HCEC 1CT (cell line): ENCODE data around the gene NNAT.
"Not testable (repeated sequence)": the region's sequence is repeated elsewhere in the genome, so short reads cannot be mapped to it uniquely, and the experiment has no call there.

Experiments
- DNase-seq: peaks from one replicate; pipeline ENCODE4 v3.0.0-alpha.2; 2017

The NNAT gene

DNA sequence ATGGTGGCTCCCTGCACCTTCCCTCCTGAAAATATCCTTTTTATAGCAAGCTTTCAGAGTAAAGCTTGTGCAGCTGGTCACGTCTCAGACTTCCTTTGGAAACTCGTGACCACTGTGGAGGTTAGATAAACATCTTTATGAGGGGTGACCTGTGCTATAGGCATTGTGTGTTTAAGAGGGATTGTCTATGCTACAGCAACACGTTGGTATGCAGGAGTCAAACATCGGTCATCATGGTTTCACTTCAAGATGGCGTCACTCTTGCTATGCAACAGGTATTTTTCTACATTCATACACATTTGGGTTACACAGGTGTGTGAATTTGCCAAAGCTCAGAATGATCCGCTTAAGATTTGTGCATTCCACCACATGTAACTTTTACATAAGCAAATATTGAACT is 21.2 kb downstream of the NNAT start:
- no peak for DNase-seq

DNA sequence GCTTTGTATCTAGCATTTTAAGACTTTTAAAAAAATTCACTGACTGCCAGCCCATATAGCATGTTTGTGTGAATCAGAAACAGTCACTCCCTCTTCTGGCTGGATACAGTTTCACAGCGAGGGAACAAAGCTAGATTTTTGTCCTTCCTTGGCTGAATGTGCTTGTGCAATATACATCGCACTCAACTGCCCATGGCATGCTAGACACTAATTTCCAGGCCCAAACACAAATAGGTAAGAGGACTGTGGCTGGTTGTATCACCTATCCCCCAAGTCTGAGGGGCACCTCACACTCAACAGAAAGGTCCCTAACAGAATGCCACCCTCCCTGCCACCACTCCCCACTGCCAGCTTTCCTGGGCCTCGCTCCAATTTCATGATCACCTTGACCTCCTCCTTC is 22.8 kb downstream of the NNAT start:
- DNase-seq, result peak; percentile 49

DNA sequence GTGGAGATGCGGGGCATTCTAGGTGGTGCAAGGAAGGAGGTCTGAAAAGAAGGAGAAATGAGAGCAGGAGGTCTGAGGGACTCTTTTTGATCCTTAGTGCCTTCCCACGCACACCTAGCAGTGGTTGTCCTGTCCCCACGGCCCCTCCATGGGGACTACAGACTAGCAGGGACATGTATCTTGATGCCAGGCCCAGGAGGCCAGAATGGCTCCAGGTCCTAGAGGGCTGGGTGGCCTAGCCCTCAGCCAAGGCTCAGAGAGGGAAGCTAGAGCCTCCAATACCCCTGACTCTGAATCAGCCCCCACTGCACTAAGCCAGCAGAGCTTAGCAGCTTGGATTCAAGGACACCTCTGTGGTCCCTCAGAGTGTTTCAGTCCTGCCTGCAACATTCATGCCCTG is 23.3 kb downstream of the NNAT start:
- no peak for DNase-seq

DNA sequence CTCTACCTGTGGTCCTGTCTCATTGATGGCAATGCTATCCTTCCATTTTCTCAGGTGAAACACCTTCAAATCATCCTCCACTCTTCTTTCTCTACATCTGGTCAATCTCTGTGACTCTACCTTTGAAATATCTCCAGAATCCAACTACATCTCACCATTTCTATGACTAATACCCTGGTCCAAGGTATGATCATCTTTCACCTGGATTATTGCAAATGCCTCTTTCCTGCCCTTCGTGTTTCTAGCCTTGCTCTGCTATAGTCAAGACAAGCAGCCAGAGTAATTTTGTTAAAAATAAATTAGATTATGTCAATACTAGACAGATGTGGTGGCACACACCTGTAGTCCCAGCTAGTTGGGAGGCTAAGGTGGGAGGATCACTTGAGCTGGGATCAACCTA is 24.5 kb downstream of the NNAT start:
- no peak for DNase-seq

DNA sequence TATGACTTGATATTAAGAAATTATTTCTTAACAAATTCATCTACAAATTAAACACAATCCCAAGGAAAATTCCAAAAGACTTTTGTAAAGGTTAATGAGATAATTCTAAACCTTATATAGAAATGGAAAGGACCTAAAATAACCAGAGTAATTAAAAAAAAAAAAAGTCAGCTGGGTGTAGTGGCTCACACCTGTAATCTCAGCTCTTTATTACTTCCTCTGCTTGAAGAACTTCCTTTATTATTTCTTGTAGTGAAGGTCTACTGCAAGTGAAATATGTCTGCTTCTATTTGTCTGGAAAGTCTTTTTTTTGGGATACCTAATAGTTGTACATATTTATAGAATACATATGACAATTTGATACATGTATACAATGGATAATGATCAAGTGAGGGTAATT is 26.9 kb downstream of the NNAT start:
- no peak for DNase-seq

DNA sequence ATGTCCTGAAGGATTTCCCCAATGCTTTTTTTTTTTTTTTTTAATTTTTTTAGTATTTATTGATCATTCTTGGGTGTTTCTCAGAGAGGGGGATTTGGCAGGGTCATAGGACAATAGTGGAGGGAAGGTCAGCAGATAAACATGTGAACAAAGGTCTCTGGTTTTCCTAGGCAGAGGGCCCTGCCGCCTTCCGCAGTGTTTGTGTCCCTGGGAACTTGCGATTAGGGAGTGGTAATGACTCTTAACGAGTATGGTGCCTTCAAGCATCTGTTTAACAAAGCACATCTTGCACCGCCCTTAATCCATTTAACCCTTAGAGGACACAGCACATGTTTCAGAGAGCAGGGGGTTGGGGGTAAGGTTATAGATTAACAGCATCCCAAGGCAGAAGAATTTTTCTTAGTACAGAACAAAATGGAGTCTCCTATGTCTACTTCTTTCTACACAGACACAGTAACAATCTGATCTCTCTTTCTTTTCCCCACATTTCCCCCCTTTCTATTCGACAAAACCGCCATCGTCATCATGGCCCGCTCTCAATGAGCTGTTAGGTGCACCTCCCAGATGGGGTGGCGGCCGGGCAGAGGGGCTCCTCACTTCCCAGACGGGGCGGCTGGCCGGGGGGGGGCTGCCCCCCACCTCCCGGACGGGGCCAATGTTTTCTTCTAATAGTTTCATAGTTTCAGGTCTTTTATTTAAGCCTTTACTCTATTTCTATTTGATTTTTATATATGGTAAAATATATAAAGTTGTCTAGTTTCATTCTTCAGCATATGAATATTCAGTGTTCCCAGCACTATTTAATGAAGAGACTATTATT is 29.3 kb downstream of the NNAT start:
- DNase-seq, result not testable (repeated sequence)

DNA sequence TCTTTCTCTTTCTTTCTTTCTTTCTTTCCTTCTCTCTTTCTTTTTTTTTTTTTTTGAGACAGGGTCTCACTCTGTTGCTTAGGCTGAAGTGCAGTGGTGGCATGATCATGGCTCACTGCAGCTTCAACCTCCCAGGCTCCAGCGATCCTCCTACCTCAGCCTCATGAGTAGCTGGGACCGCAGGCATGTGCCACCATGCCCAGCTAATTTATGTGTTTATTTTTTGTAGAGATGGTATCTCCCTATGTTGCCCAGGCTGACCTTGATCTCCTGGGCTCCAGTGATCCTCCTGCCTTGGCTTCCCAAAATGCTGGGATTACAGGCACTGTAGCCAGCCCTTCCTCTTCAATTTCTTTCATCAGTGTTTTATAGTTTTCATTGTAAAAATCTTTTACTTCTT is 30.6 kb downstream of the NNAT start:
- DNase-seq, result not testable (repeated sequence)

DNA sequence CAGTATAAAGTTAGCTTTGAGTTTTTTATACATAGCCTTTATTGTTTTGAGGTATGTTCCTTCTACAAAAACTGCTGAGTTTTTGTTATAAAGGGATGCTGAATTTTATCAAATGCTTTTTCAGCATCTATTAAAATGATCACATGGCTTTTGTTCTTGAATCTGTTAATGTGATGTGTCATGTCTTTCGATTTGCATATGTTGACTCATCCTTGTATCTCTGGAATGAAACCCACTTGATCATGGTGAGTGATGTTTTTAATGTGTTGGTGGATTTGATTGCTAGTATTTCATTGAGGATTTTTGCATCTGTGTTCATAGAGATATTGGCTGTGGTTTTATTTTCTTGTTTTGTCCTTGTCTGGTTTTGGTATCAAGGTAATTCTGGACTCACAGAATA is 31.4 kb downstream of the NNAT start:
- DNase-seq, result peak; percentile 44

DNA sequence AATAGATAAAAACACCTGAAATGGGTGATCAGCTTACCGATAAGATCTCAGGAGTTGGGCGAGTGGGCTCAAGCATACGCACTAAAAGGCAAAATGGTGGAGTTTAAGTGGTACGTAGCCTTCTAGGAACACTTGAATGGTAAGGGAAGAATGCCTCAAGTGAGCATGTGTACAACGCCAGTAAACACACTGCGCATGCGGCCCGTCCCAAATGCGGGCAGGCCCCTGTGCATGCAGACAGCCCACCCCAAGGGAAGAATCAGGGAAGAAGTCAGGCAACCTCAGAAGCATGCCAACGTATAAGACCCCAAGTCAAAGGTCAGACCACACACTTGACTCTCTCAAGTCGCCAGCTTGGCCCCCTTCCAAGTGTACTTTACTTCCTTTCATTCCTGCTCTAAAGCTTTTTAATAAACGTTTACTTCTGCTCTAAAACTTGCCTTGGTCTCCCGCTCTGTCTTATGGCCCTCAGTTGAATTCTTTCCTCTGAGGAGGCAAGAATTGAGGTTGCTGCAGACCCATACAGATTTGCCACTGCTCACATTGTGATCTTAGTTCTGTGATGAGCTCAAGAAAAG is 33.8 kb downstream of the NNAT start:
- DNase-seq, result not testable (repeated sequence)

DNA sequence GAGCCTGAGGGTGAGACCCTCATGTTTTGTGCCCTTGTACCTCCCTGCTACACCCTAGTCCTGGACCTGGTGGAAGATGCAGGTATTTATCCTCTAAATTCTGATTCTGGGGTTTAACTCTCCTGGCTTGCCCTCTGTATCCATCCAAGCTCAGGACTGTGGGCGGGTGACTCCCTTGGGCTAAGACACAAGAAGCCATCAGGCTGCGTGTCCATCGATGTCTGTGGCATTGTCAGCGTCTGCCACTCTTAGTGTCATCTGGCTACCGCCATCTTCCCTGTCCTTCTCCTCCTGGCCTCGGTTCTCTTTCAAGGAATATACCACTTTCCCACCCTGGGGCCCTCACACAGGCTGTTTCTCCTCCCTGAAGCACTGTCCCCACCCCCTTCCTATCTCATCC is 35.5 kb downstream of the NNAT start:
- no peak for DNase-seq

DNA sequence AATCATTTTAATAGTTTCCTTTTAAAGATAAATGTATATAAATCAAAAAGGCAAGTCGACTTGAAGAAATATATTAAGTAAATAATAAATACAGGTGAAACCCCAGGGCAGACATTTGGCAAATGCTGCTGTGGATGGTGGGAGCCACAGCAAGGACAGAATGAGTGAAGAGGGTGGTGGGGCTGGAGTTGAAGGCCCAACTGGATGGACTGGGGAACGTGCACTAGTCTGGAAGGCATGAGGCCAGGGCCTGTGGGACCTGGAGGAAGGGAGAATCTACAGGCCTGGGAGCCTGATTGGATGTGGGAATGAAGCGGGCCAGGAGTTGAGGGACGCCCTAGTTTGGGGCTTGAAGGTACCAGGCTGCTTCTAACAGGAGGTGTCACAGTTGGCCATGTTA is 37.3 kb downstream of the NNAT start:
- no peak for DNase-seq

DNA sequence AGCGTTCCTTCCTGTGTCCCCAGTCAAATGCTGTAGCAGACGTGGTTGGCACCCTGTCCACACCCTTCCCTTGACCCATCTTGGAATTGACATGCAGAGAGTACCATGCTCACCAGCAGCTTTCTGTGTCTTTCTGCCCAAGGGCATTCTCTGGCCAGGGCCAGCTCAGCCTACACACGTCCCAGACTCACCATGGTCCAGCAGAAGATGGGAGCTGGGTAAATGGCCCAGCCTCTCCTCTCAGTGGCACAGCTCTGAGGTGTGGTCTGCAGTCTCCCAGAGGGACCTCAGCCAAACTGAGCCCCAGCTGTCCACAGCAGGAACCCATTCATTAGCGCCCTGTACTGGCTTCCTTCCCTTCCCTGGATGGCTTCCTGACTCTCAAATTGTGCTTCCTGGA is 37.7 kb downstream of the NNAT start:
- no peak for DNase-seq

DNA sequence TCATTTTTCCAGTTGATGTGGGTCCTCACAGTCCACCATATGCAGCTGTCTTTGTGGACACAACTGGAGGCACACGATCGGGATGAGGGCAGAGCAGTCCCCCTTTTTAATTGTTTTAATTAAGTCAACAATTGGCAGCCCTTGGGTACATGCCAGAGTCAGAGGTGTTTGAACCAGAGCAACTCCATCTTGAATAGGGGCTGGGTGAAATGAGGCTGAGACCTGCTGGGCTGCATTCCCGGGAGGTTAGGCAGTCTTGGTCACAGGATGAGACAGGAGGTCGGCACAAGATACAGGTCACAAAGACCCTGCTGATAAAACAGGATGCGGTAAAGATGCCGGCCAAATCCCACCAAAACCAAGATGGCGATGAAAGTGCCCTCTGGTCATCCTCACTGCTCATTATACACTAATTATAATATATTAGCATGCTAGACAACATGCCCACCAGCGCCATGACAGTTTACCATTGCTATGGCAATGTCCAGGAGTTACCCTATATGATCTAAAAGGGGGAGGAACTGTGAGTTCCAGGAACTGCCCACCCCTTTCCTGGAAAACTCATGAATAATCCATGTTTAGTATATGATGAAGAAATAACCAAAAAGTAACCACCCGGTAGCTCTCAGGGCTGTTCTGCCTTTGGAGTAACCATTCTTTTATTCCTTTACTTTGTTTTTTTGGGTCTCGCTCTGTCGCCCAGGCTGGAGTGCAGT is 38.4 kb downstream of the NNAT start:
- DNase-seq, result no peak

DNA sequence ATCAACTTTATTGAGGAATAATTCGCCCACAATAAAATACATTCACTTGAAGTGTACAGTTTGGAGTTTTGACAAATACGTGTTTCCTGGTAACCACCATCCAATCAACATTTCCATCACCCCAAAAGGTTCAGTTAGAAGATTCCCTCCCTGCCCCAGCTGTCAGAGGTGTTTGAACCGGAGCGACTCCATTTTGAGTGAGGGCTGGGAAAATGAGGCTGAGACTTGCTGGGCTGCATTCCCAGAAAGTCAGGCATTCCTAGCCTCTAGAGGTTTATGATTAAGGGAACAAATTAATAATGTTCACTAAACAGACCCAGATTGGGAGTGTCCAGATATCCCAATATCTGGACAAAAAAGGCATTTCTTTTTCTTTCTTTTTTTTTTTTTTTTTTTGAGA is 39.6 kb downstream of the NNAT start:
- no peak for DNase-seq

DNA sequence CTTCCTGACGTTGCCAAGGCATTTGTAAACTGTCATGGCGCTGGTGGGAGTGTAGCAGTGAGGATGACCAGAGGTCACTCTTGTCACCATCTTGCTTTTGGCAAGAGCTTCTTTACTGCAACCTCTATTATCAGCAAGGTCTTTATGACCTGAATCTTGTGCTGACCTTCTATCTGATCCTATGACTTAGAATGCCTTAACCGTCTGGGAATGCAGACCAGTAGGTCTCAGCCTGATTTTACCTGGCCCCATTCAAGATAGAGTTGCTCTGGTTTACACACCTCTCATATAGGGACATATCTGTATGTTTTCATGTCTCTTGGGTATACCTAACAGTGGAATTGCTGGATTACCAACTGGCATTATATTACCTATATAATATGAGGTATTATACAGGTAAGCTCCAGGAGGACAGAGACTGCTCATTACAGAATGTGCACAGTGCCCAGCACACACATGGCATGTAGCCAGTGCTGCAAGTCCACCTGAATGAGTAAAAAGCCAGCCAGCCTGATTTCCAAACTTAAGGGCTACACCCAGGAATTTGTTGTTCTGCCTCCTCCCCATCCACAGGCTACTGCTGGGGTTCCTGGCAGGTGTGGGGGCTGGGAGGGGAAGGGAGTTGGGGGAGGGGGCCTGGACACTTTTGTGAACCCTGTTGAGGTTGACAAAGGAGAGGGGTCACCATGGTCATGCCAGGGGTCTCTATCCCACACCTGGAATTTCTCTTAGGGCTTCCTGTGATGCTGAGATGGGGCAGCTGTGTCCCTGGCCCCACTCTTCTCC is 41.8 kb downstream of the NNAT start:
- DNase-seq, result no peak

DNA sequence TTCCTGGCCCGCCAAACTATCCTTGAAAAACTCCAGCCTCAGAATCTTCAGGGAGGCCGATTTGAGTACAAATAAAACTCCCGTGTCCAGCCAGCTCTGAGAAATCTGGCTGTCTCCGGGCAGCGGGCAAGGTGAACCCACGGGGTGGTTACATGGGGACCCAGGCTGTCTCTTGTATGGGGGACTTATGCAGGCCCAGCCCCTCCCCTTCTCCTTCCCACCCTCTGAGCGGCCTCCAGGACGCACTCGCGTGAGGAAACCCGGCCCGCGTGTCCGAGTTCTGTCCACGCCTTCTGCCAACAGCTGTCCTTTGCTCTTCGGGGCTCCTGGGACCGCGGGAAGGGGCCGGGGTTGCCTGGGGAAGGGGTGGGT is 43.0 kb downstream of the NNAT start:
- DNase-seq, result no peak

DNA sequence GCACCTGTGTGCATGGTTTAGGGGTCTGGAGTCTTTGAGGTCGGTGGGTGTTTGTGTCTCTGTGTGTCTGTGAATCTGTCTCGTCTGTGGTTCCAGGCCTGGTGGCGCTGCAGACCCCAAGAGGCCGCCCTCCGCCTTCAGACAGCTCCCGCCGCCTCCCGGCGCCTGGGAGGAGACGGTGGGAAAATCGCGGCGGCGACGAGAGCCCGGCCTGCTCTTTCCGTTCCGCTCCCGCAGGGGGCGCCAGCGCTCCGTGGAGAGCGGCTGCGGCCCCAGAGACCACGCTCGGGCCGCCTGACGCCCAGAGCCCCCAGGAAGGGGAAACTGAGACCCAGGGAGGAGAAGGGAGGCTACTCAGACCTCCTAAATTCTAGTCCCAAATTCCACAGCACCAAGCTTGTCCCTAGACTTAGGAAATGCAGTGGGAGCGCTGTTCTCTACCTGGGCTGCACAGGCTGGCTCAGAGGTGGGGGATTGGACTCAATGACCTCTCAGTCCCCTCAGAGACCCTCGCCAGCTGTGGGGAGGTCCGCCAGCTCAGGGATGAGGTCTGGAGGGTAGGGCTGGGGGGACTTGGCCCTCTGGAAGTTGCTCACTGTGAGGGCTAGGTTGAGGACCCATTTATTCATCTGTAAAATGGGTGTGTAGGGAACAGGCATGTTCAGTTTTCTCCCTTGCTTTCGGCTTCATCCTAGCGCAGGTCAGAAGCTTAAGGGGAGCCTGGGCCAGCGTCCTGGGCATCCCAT is 43.5 kb downstream of the NNAT start:
- DNase-seq, result peak; percentile 15

DNA sequence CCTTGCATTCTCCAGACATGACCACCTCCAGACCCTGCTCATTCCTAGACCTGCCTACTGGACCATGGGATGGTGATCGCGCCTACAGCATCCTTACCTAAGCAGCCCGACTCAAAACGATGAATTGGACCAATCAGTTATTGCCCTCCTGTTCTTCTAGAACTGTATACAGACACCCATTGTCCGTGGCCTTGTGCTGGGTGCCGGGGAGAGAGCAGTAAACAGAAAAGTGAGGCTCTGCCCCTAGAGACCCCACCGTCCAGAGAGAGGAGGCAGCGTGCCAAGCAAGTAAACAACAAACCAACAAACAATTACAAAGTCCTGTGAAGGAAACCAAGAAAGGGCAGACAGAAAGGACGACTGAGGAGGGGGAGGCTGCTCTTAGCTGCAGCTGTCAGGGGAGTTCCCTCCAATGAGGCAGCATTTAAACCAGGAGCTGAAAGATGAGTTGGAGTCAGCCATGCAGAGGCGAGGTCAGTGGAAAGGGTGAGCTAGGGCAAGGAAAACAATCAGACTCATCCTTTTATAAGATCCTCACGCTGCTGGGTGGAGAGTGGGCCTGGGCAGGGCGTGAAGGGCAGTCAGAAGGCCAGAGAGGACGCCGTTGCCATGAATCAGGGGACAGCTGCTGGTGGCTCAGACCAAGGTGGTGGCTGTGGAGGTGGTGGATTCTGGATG is 44.2 kb downstream of the NNAT start:
- DNase-seq, result no peak

DNA sequence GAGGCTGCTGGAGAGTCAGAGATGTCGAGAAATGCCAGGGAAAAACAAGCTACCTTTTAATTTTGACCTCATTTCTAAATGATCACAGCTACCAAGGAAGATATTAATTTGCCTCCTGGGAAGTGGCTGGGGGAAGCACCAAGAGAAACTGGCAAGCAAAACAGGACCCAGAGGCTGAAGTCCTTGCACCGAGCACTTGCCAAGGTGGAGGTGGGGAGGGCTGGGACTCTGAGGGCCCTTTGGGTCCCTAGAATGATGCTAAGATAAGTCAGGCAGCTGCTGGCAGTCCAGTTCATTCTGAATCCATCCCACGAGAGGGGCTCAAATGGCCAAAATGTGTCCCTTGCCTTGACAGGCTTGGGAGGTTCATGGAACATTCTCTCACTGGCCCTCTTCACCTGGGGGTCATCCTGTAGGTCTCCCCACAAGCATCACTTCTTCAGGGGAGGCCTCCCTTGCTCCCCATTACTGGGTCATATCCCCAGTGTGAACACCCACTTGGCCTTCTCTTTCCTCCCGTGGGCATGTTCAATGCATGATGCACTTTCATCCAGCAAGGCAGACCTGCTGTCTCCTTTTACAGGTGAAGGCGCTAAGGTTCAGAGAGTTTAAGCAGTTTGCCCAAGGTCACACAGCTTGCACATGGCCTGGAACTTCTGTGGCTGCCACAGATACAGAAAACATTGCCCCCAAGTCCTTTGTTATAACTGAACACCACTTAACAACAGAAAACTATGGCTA is 45.7 kb downstream of the NNAT start:
- no peak for DNase-seq

DNA sequence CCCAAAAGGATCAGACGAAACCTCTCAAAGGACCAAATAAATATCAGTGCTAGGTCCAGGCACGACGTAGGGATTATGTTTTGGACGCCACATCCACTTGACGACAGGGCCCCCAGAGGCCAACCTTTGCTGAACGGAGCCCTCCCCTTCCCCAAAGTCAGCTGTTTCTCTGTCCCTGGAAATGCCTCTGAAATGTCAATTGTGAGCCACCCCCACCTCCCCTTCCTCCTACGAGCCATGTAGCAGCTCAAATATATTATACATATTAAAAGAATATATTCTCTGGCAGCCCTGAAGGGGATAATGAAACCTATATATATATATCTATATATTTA is 46.2 kb downstream of the NNAT start:
- DNase-seq, result no peak
